HG03108 (cell line): ENCODE results near the gene KLHL24.
"Not testable (repeated sequence)": the region's sequence is repeated elsewhere in the genome, so short reads cannot be mapped to it uniquely, and the experiment has no call there.

ENCODE experiments used
- ATAC-seq: cut with Tn5 transposase; IDR thresholded peaks from one replicate; pipeline ENCODE4 v1.9.1; 2021; ENCODE audit warnings: moderate library complexity; ENCODE audit not compliant: unreplicated experiment

KLHL24 gene

GRCh38 chr3:183635431-183636220, at the start of gene KLHL24:
Gene KLHL24, plus strand, starts transcription at chr3:183635623. Its CDS starts 14,734 bp downstream, at chr3:183650357.
- peak; percentile 89 for ATAC-seq

GRCh38 chr3:183586477-183586876, 48.9 kb upstream of the KLHL24 start:
- no peak for ATAC-seq

- no peak for ATAC-seq
Observed at GRCh38 chr3:183587336-183587735, 48.1 kb upstream of the KLHL24 start.

GRCh38 chr3:183590442-183590841, 45.0 kb upstream of the KLHL24 start:
- no peak for ATAC-seq

GRCh38 chr3:183591881-183592521, 43.4 kb upstream of the KLHL24 start:
- ATAC-seq = peak; percentile 95

- no peak for ATAC-seq
Observed at GRCh38 chr3:183592821-183593220, 42.6 kb upstream of the KLHL24 start.

- no peak for ATAC-seq
Observed at GRCh38 chr3:183594636-183595035, 40.8 kb upstream of the KLHL24 start.

GRCh38 chr3:183597959-183598358, 37.5 kb upstream of the KLHL24 start:
- no peak for ATAC-seq

- ATAC-seq = not testable (repeated sequence)
Observed at GRCh38 chr3:183611326-183611725, 24.1 kb upstream of the KLHL24 start.

- no peak for ATAC-seq
Observed at GRCh38 chr3:183613366-183614285, 21.8 kb upstream of the KLHL24 start.

GRCh38 chr3:183618542-183618941, 16.9 kb upstream of the KLHL24 start:
- no peak for ATAC-seq

- no peak for ATAC-seq
Observed at GRCh38 chr3:183619010-183619409, 16.4 kb upstream of the KLHL24 start.

GRCh38 chr3:183619624-183620251, 15.7 kb upstream of the KLHL24 start:
- no peak for ATAC-seq

- no peak for ATAC-seq
Observed at GRCh38 chr3:183620252-183620628, 15.2 kb upstream of the KLHL24 start.

- not testable (repeated sequence) for ATAC-seq
Observed at GRCh38 chr3:183622473-183622872, 12.9 kb upstream of the KLHL24 start.

- ATAC-seq = no peak
Observed at GRCh38 chr3:183626877-183627594, 8.4 kb upstream of the KLHL24 start.

GRCh38 chr3:183629546-183630301, 5.7 kb upstream of the KLHL24 start:
- no peak for ATAC-seq

GRCh38 chr3:183631715-183632114, 3.7 kb upstream of the KLHL24 start:
- ATAC-seq = no peak

- not testable (repeated sequence) for ATAC-seq
Observed at GRCh38 chr3:183632725-183633124, 2.7 kb upstream of the KLHL24 start.
